MCF 10A (cell line): ENCODE measurements around the gene CDC5L. TPM values are rescaled to one million over a fixed set of nuclear protein-coding genes. Genes with fewer than 3 reads are reported as not detected.

Experiments used
- BruUV-seq: library from RNA; stranded (reverse); fragments of 400-500 nt; replicated peaks from 2 replicates; lab custom pipeline; 2021; lab: Mats Ljungman, UMichigan
- CTCF ChIA-PET: fragments of 300-600 bp; sonication (Branson Sonifier 250); formaldehyde crosslinking; extraction: SDS; loops from one replicate; lab custom pipeline; 2021; ENCODE audit warnings: antibody characterized with exemption, inconsistent platforms; lab: Yijun Ruan, JAX
- POLR2A ChIA-PET: fragments of 300-600, 350-650 bp; sonication (Branson Sonifier 250); formaldehyde crosslinking; extraction: SDS; loops from one replicate; lab custom pipeline; 2020; ENCODE audit warnings: antibody characterized with exemption, inconsistent platforms; lab: Yijun Ruan, JAX
- DNase-seq: peaks from one replicate; pipeline ENCODE4 v3.0.0-alpha.2; 2018; ENCODE audit not compliant: unreplicated experiment
- H3K27ac Mint-ChIP-seq: one replicate; pipeline ENCODE4 v1.8.0; 2022; ENCODE audit warnings: mild to moderate bottlenecking, low read depth, mixed read lengths; ENCODE audit not compliant: unreplicated experiment
- H3K27me3 Mint-ChIP-seq: one replicate; pipeline ENCODE4 v1.8.0; 2022; ENCODE audit warnings: mixed read lengths; ENCODE audit not compliant: insufficient read depth, unreplicated experiment
- H3K36me3 Mint-ChIP-seq: one replicate; pipeline ENCODE4 v1.8.0; 2022; ENCODE audit warnings: mild to moderate bottlenecking, moderate library complexity, mixed read lengths; ENCODE audit not compliant: insufficient read depth, unreplicated experiment
- H3K4me1 Mint-ChIP-seq: one replicate; pipeline ENCODE4 v1.8.0; 2022; ENCODE audit warnings: mixed read lengths; ENCODE audit not compliant: insufficient read depth, unreplicated experiment
- H3K4me3 Mint-ChIP-seq: one replicate; pipeline ENCODE4 v1.8.0; 2022; ENCODE audit warnings: mild to moderate bottlenecking, moderate library complexity, mixed read lengths; ENCODE audit not compliant: unreplicated experiment
- H3K9me3 Mint-ChIP-seq: one replicate; pipeline ENCODE4 v1.8.0; 2022; ENCODE audit warnings: mixed read lengths; ENCODE audit not compliant: unreplicated experiment
- CTCF ChIP-seq: fragments of 200-600 bp; IDR thresholded peaks from one replicate; pipeline ENCODE4 v1.8.0; 2022; ENCODE audit warnings: antibody characterized with exemption, mild to moderate bottlenecking; ENCODE audit not compliant: unreplicated experiment
- intact Hi-C: fragments of 100-400 bp; cut with micrococcal nuclease; formaldehyde crosslinking; loops from 2 replicates; pipeline ENCODE4 v1.14.1; 2022
- total RNA-seq: library from RNA; stranded (reverse); gene quantifications from 2 replicates; pipeline ENCODE4 v1.2.3, GENCODE V29; 2022

Gene CDC5L
- total RNA-seq, 1 experiment from 2014 or later: 23.1 TPM

GRCh38 chr6:44432726-44433125 lies 45.2 kb downstream of the CDC5L start:
- Mint-ChIP-seq H3K27ac (peak overlapping the region; percentile 19), H3K4me1 (no peaks in the 10 kb centered on the region), H3K4me3 (no peak overlapping the region), H3K27me3 (no peaks in the 10 kb centered on the region), H3K36me3 (peaks cover 45% of the 10 kb centered on the region), H3K9me3 (no peaks in the 10 kb centered on the region)
- intact Hi-C loops: no loop called here
- no TSS peak for BruUV-seq
- DNase-seq: no peak
- POLR2A ChIA-PET: interaction anchor here (0.7 to 0.9 kb wide), 2 partner anchors 21 to 46 kb away, joined by 3 to 4 read pairs; partner anchors contain the start of gene CDC5L
- TF ChIP-seq CTCF: no peak
- CTCF ChIA-PET: interaction anchor here (0.6 to 4.0 kb wide), 5 partner anchors 22 to 1993 kb away, joined by 3 to 41 read pairs (median 3); no protein-coding TSS in a partner anchor

- Mint-ChIP-seq H3K27me3 (no peaks in the 10 kb centered on the region), H3K4me1 (no peaks in the 10 kb centered on the region), H3K36me3 (peaks cover 41% of the 10 kb centered on the region), H3K4me3 (no peak overlapping the region), H3K9me3 (no peaks in the 10 kb centered on the region), H3K27ac (no peak overlapping the region)
- POLR2A ChIA-PET: interaction anchor here (0.9 to 1.2 kb wide), 2 partner anchors 11 to 21 kb away, joined by 3 to 4 read pairs; no protein-coding TSS in a partner anchor
- intact Hi-C loops: no loop called here
- no peak for DNase-seq
- no TSS peak for BruUV-seq
- CTCF ChIA-PET: interaction anchor here (0.6 to 0.9 kb wide), 2 partner anchors 40 to 339 kb away, joined by 3 to 5 read pairs; no protein-coding TSS in a partner anchor
- no peak for TF ChIP-seq CTCF
These were observed 48.0 kb downstream of the CDC5L start for GRCh38 chr6:44435500-44435899.

GRCh38 chr6:44438827-44439226 lies 51.3 kb downstream of the CDC5L start:
- no peak for TF ChIP-seq CTCF
- Mint-ChIP-seq H3K27me3 (no peaks in the 10 kb centered on the region), H3K4me1 (no peaks in the 10 kb centered on the region), H3K9me3 (peaks cover 20% of the 10 kb centered on the region), H3K36me3 (peaks cover 35% of the 10 kb centered on the region), H3K4me3 (no peak overlapping the region), H3K27ac (no peak overlapping the region)
- POLR2A ChIA-PET: interaction anchor here (1.5 kb wide), 1 partner anchor 17 kb away, joined by 4 read pairs; no protein-coding TSS in a partner anchor
- no peak for DNase-seq
- CTCF ChIA-PET: interaction anchor here (0.6 to 0.8 kb wide), 2 partner anchors 8 to 187 kb away, joined by 3 read pairs; no protein-coding TSS in a partner anchor
- intact Hi-C loops: no loop called here
- no TSS peak for BruUV-seq

DNA sequence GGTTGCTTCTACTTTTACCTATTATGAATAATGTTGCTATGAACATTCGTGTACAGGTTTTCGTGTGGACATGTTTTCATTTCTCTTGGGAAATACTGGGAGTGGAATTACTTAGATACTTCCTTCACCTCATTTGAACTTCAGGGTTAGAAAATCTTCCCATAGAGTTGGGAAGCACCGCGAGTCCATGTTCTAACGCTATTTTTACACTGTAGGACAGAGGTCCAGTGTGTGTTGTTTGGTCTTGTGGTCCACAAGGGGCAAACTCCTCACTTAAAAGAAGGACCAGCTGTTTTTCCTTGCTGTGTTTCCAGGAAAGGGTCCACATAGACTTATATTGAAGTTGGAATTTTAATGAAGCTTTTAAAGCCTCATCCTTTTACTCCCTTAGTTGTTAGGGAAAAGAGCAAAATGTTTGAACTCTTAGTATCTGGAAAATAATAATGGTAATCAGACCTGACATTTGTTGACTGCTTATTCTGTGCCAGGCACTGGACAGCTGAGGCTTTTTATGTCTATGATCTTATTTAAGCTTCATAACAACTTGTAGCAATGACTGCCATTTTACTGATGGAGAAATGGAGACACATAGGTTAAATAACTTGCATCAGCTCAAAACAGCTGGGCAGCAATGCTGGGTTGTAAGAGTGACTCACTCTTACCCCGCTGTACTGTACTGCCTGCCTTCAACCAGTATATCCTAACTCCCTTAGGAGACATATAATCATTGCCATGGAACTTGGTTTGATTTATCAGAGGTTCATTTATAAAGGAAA lies 52.0 kb downstream of the CDC5L start:
- intact Hi-C loops: no loop called here
- peaks cover 37% of the 10 kb centered on the region for H3K36me3 Mint-ChIP-seq
- no peak overlapping the region for H3K4me3 Mint-ChIP-seq
- ChIA-PET POLR2A (interaction anchor here (1.3 to 1.5 kb wide), 2 partner anchors 10 to 17 kb away, joined by 4 to 8 read pairs; no protein-coding TSS in a partner anchor), CTCF (interaction anchor here (0.6 to 1.8 kb wide), 4 partner anchors 8 to 186 kb away, joined by 3 to 8 read pairs (median 6); no protein-coding TSS in a partner anchor)
- no peaks in the 10 kb centered on the region for H3K4me1 Mint-ChIP-seq
- DNase-seq: peak; percentile 56
- no TSS peak for BruUV-seq
- no peak for TF ChIP-seq CTCF
- no peaks in the 10 kb centered on the region for H3K27me3 Mint-ChIP-seq
- peaks cover 23% of the 10 kb centered on the region for H3K9me3 Mint-ChIP-seq
- no peak overlapping the region for H3K27ac Mint-ChIP-seq
